Type B pancreatic cell (in vitro differentiated cells): Measurements from ENCODE around the gene FAAH. TPM values are rescaled to one million over a fixed set of nuclear protein-coding genes. Genes with fewer than 3 reads are reported as not detected.
A peak's percentile ranks its signal among the peaks of the same experiment; 100 is the strongest.

ENCODE experiments used
- DNase-seq: peaks from one replicate; pipeline ENCODE4 v3.0.0; 2021; ENCODE audit warnings: mixed read lengths; ENCODE audit not compliant: unreplicated experiment; ENCODE audit errors: extremely low spot score
- H3K27ac Mint-ChIP-seq: 2 replicates; pipeline ENCODE4 v1.8.0; 2021; ENCODE audit warnings: mild to moderate bottlenecking, mixed read lengths
- H3K27me3 Mint-ChIP-seq: 2 replicates; pipeline ENCODE4 v1.8.0; 2021; ENCODE audit warnings: mixed read lengths
- H3K36me3 Mint-ChIP-seq: 2 replicates; pipeline ENCODE4 v1.8.0; 2021; ENCODE audit warnings: mixed read lengths
- H3K4me1 Mint-ChIP-seq: one replicate; pipeline ENCODE4 v1.8.0; 2021; ENCODE audit warnings: mixed read lengths; ENCODE audit not compliant: unreplicated experiment
- H3K4me3 Mint-ChIP-seq: 2 replicates; pipeline ENCODE4 v1.8.0; 2021; ENCODE audit warnings: mild to moderate bottlenecking, mixed read lengths
- H3K9me3 Mint-ChIP-seq: 2 replicates; pipeline ENCODE4 v1.8.0; 2021; ENCODE audit warnings: mixed read lengths
- CTCF ChIP-seq: fragments of 200-600 bp; sonication (generic); conservative IDR thresholded peaks from 2 replicates; pipeline ENCODE4 v1.5.0; 2021; ENCODE audit warnings: antibody characterized with exemption, mild to moderate bottlenecking
- total RNA-seq: library from RNA; stranded (reverse); gene quantifications from 2 replicates; pipeline ENCODE4 v1.2.1, GENCODE V29; 2021; ENCODE audit warnings: low replicate concordance

The FAAH gene
- total RNA-seq, 1 donor from 2014 or later = 30.8 TPM

DNA sequence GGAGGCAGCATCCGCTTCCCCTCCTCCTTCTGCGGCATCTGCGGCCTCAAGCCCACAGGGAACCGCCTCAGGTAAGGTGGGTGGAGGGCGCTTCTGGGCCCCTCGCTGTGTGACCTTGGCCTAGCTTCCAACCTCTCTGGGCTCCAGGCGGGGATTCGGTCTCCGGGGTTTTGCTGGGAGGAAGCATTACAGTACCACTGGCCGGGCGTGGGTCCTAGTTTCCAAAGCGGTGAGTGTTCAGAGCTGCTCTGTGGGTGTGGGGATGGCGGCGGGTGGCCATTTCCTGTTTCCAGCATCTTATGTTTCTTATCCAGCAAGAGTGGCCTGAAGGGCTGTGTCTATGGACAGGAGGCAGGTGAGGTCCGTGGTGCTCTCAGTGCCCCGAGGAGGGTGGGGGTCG, 11.6 kb downstream of the FAAH start:
- Mint-ChIP-seq H3K27ac (no peak overlapping the region), H3K27me3 (no peaks in the 10 kb centered on the region), H3K4me1 (peaks cover 17% of the 10 kb centered on the region), H3K36me3 (peaks cover 6% of the 10 kb centered on the region), H3K4me3 (no peak overlapping the region), H3K9me3 (no peaks in the 10 kb centered on the region)
- DNase-seq = no peak
- TF ChIP-seq CTCF = no peak

DNA sequence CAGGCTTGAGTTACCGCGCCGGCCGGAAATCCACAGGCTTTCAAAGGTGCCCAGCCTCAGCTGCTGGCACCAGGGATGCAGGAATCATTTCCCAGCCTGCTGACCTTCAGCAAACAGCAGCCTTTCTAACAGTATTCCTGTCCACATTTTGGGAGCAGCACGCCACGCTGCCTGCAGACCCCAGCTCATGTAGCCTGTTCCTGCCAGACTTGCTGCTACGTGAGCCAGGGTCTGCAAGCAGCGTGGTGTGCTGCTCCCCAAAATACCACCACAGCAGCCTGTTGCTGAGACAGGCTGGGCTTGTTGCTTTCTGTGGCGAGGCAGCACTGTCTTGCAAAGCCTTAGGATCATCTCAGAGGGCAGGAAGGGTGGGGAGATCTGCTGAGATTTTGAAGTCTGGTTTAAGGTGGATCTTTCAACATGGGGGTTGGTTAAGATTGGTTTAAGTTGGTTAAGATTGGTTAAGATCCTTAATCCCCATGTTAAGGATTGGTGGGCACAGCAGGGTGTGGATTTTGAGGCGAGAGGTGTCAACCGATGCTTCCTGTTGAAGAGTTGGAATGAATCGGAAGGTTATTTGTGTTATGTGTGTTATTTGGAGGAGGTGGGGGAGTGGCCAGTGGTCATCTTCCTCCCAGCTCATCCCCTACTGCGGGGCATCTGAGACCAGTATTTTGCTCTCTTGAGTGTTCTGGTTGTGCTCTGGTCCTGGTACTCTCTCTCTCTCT, 12.9 kb downstream of the FAAH start:
- Mint-ChIP-seq H3K36me3 (peaks cover 6% of the 10 kb centered on the region), H3K27ac (no peak overlapping the region), H3K27me3 (no peaks in the 10 kb centered on the region), H3K4me3 (peak overlapping the region; percentile 77), H3K9me3 (no peaks in the 10 kb centered on the region), H3K4me1 (peaks cover 17% of the 10 kb centered on the region)
- TF ChIP-seq CTCF = no peak
- DNase-seq = no peak

DNA sequence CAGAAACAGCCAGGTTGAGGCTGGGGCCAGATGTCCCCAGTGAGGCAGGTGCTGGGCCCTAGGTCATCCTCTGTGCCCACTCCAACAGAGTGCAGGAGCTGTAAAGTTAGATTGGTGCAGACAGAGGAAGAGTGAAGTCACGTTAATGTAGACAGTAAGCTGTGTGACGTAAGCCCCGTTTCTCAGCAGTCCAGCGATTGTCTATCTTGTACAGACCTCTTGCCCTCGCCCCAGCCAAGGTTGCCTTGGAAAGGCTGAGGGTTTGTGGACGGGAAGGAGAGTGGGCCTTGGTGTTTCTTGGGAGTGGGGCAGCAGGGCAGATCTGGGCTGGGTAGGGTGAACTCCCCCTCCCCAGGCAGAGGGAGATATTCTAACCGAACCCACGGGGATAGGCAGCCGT, 13.5 kb downstream of the FAAH start:
- no peak for DNase-seq
- H3K4me3 Mint-ChIP-seq = peak overlapping the region; percentile 77
- TF ChIP-seq CTCF = no peak
- no peaks in the 10 kb centered on the region for H3K9me3 Mint-ChIP-seq
- H3K4me1 Mint-ChIP-seq = peaks cover 17% of the 10 kb centered on the region
- H3K27ac Mint-ChIP-seq = no peak overlapping the region
- H3K36me3 Mint-ChIP-seq = peaks cover 6% of the 10 kb centered on the region
- no peaks in the 10 kb centered on the region for H3K27me3 Mint-ChIP-seq

GRCh38 chr1:46408356-46409062, 14.4 kb downstream of the FAAH start:
- Mint-ChIP-seq H3K4me1 (peaks cover 14% of the 10 kb centered on the region), H3K36me3 (peaks cover 4% of the 10 kb centered on the region), H3K4me3 (no peak overlapping the region), H3K9me3 (no peaks in the 10 kb centered on the region), H3K27me3 (no peaks in the 10 kb centered on the region), H3K27ac (no peak overlapping the region)
- DNase-seq = no peak
- TF ChIP-seq CTCF = no peak

- Mint-ChIP-seq H3K27ac (no peak overlapping the region), H3K4me3 (no peak overlapping the region), H3K9me3 (no peaks in the 10 kb centered on the region), H3K27me3 (no peaks in the 10 kb centered on the region), H3K36me3 (no peaks in the 10 kb centered on the region), H3K4me1 (peaks cover 9% of the 10 kb centered on the region)
- TF ChIP-seq CTCF = no peak
- no peak for DNase-seq
Observed at GRCh38 chr1:46409063-46409372, 14.9 kb downstream of the FAAH start.
